Occipital lobe (tissue), 2 donors: ENCODE results near the gene JKAMP. TPM values are rescaled to one million over a fixed set of nuclear protein-coding genes. Genes with fewer than 3 reads are reported as not detected.

Experiments used
- DNase-seq: peaks from one replicate; lab custom pipeline; 2025; lab: John Stamatoyannopoulos, UW
- total RNA-seq: library from RNA; depleted of rRNA; stranded (reverse); fragments of >200 nt; gene quantifications from one replicate; pipeline ENCODE4 v1.2.3, GENCODE V29; 2014

The JKAMP gene
- total RNA-seq, 1 donor from 2014 or later, result 73.3 TPM

- DNase-seq, result no peak
These were observed 2.9 kb upstream of the JKAMP start for GRCh38 chr14:59481407-59481806.

DNA sequence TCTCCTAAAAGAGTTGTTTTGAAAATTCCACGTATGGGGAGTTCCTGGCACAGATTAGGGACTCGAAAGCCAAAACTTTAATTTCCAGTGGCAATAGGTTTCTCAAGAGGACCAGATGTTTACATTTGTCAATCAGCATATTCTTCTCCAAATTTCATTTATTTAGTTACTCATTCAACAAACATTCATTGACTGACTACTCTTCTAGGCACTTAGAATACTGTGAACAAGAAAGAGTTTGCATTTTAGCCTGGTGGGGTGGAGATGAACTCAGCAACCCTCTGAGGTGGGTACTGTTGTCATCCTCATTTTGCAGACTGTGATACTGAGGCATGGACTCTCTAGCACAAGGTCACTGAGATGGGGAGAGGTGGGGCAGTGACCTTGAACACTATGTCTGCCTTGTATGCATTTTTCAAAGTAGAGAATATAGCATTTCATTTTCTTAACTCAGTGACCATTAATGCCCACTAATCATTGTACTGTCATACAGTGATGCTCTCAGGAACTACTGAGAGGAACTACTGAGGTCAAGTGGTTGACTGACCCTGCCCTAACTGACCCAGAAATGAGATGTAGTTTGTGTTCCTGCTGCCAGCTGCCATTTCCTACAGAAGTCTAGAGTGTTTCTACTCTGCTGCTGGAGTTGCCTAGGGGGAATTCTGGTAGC lies 2.3 kb upstream of the JKAMP start:
- DNase-seq, result no peak

DNA sequence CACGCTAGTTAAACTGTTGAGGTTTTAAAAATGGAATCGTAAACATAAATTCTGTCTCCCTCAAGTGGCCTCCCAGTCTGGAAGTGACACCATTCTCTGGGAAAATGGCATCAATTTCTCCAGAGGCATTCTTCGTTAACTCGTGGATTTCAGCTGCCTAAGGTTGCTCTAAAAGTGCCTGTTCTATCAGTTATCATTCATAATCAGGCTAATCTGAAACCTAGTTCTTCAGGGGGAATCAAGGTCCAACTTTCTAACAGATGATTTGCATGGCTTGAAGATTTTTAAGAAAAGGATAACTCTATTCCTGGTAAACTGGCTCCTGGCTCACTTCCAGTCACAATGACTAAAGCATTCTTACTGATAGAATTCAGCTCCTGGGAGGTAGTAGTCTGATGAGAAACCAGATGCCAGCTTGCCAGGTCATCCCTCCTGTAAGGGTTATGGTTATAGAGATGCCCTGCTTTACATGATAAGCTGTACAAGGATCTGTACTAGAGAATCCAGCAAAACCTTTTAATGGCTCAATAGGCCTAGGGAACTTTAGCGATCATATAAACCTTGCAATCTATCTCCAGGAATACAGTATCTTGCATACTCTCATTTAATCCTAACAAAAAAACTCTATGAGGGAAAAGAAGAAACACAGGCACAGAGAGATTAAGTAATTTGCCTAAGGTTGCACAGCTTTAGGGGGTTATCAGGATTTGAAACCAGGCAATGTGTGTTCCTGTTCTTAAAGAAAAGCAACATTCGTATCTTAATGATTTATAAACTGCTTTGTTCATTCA lies 1.6 kb upstream of the JKAMP start:
- DNase-seq, result peak; percentile 12

GRCh38 chr14:59483363-59483762 lies 954 bp upstream of the JKAMP start:
- peak; percentile 34 for DNase-seq

DNA sequence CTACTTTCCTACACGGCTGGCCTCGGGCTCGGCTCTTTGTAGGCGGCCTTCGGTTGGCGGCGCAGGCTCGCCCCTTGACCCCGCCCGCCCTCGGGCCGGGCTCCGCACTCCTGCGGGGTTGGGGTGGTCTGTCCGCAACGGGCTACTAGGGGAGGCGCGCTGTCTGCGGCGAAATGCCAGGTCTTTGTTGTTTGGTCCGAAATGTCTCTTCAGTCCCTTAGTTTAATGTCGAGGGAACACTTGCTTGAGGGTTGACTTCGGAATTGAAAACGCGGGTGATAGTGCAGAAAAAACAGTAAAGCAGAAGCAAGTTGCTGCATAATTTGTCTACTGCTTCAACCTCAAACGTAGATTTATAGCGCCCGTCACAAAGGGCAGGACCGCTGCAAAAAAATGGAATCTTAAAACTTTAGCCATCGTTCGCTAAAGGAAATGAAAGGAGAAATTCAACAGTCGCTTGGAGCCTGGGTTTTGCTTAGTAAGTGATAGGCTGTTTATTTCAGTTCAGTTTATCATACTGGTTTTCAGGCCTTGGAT lies 390 bp downstream of the JKAMP start:
- DNase-seq, result no peak

- DNase-seq, result no peak
These were observed 6.4 kb downstream of the JKAMP start for GRCh38 chr14:59490756-59491155.

DNA sequence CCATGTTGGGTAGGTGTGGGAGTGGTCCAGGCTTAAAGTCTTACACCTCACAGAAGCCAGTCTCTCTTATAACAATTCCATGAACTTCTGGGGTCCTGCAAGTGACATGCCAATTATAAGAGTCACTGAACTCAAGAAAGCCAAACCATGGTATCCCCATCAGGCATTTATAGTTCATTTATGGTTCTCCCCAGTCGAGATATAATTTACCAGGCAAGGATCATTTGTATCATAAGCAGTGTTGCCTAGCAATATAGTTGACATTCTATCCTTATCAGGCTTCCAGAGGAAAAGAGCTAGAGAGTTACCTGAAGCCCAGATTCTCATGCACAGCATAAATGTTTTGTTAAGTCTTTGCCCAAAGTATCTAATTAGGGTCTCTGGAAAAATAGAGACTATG lies 8.1 kb downstream of the JKAMP start:
- DNase-seq, result no peak

DNA sequence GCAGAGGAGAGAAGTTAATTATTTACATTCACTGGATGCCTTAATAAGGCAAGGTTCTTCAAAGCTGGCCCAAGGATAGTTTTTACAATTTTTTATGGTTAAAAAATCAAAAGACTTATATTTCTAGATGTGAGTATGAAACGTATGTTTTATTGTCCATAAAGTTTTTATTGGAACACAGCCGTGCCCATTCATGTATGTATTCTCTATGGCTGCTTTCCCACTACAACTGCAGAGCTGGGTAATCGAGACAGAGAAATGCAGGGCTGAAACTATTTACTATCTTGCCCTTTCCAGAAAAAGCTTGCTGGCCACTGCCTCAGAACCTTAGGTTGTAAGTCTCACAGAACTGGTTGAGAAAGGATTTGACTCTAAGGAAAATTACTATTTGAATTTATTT lies 16.4 kb downstream of the JKAMP start:
- no peak for DNase-seq

- DNase-seq, result no peak
These were observed 18.9 kb downstream of the JKAMP start for GRCh38 chr14:59503256-59503655.

DNA sequence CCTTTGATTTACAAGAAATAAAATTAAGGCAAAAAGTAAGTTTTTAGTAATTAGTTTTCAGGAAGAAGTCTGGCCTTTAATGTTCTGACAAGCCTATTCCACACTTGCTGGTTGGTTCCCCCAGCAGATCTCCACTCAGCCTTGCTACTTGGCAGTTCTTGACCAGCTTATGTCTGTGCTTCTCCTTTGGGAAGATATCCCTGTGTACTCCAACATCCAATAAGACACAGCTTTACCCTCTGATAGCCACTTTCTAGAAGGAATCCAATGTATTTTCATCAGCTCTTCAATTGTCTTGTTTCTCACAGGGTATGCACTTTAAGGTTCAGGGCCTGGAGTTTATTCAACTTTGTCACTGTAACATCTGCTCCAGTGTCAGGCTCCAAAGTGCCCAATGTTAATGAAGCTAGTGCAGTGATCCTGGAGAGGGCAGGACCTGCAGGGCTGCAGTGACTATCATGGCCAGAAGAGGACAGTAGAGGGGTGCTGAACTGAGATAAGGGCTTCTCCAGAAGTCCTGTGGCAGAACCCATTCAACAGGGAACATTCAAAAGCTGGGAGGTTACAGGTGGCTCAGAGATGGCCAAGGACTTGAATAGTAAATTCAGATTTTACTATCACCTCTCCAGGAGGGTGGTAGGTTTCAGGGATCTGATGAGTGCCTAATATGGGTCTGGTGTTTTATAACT lies 22.9 kb downstream of the JKAMP start:
- peak; percentile 15 for DNase-seq

- DNase-seq, result no peak
These were observed 23.4 kb downstream of the JKAMP start for GRCh38 chr14:59507752-59508103.

- DNase-seq, result no peak
These were observed 24.8 kb downstream of the JKAMP start for GRCh38 chr14:59509101-59509500.

GRCh38 chr14:59510001-59510400 lies 25.7 kb downstream of the JKAMP start:
- no peak for DNase-seq

- no peak for DNase-seq
These were observed 26.6 kb downstream of the JKAMP start for GRCh38 chr14:59510966-59511365.

- DNase-seq, result no peak
These were observed 27.7 kb downstream of the JKAMP start for GRCh38 chr14:59511916-59512575.

GRCh38 chr14:59520224-59520623 lies 35.9 kb downstream of the JKAMP start:
- DNase-seq, result no peak

DNA sequence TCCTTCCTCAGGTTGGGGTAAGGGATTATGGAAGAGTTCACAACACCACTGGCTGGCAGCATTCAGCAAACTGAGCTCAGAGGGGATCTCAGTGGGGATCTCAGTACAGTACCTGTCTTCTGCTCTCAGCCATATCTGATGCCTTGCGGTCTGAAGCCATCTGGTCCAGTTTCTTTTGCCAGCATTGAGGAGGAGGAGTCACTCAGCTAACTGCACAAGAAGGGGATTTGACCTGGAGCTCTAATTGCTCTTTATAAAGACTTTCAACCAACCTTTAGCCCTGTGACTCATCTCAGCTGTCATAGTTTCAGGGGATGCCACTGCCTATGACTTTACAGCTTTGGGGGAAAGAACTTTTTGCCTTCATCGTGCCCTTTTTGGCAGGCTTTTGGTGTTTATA lies 44.9 kb downstream of the JKAMP start:
- no peak for DNase-seq

- DNase-seq, result no peak
These were observed 46.0 kb downstream of the JKAMP start for GRCh38 chr14:59530349-59530748.

DNA sequence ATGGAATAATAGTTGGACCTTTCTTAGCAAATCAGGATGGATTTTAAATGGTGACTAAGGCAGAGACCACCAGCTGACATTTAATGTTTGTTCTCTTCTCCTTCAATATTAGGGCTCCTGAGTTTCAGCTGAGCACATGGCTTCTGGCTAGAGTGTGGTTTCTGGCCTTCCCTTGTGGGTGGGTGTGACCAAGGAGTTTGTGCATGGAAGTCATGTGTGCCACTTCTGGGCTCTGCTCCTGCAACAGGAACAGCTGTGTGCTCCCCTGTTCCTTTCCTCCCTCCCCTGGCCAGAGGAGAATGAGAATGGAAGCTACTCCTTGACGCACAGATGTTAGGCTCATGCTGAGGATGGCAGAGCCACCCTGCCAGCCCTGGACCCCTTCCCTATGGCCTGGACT lies 48.1 kb downstream of the JKAMP start:
- DNase-seq, result no peak

GRCh38 chr14:59534361-59534987 lies 50.2 kb downstream of the JKAMP start:
- no peak for DNase-seq

GRCh38 chr14:59537476-59537875 lies 53.2 kb downstream of the JKAMP start:
- no peak for DNase-seq
